ENCODE measurements around the gene RBM33. TPM values are rescaled to one million over a fixed set of nuclear protein-coding genes. Genes with fewer than 3 reads are reported as not detected.

The RBM33 gene
- polyA plus RNA-seq, 12 donors: 20.3 to 57.3 (median 26.6) TPM; not detected in 1

- no peak for DNase-seq
Observed at GRCh38 chr7:155793720-155794119, 149.3 kb downstream of the RBM33 start.

GRCh38 chr7:155794196-155794595 lies 149.7 kb downstream of the RBM33 start:
- no peak for DNase-seq

GRCh38 chr7:155795401-155795800 lies 150.9 kb downstream of the RBM33 start:
- no peak for DNase-seq

- DNase-seq: no peak
Observed at GRCh38 chr7:155795951-155796350, 151.5 kb downstream of the RBM33 start.

GRCh38 chr7:155796381-155797261 lies 152.2 kb downstream of the RBM33 start:
- no peak for DNase-seq

GRCh38 chr7:155797262-155798250 lies 153.1 kb downstream of the RBM33 start:
- DNase-seq: no peak

GRCh38 chr7:155798673-155799439 lies 154.4 kb downstream of the RBM33 start:
- DNase-seq: no peak

- no peak for DNase-seq
Observed at GRCh38 chr7:155799514-155799913, 155.1 kb downstream of the RBM33 start.

GRCh38 chr7:155800301-155800700 lies 155.8 kb downstream of the RBM33 start:
- no peak for DNase-seq

GRCh38 chr7:155800741-155801267 lies 156.3 kb downstream of the RBM33 start:
- no peak for DNase-seq

- no peak for DNase-seq
Observed at GRCh38 chr7:155802291-155802690, 157.8 kb downstream of the RBM33 start.

- no peak for DNase-seq
Observed at GRCh38 chr7:155802906-155803417, 158.5 kb downstream of the RBM33 start.

GRCh38 chr7:155803418-155804376 lies 159.2 kb downstream of the RBM33 start:
- no peak for DNase-seq

GRCh38 chr7:155804431-155804831 lies 160.0 kb downstream of the RBM33 start:
- DNase-seq: no peak

- DNase-seq: peak; percentile 29
Observed at GRCh38 chr7:155804897-155805825, 160.7 kb downstream of the RBM33 start.

- no peak for DNase-seq
Observed at GRCh38 chr7:155805826-155806095, 161.3 kb downstream of the RBM33 start.

GRCh38 chr7:155806096-155806871 lies 161.8 kb downstream of the RBM33 start:
- DNase-seq: no peak

GRCh38 chr7:155807065-155807671 lies 162.7 kb downstream of the RBM33 start:
- no peak for DNase-seq
